GM12878 (cell line): ENCODE data around the gene CTRL. TPM values are rescaled to one million over a fixed set of nuclear protein-coding genes. Genes with fewer than 3 reads are reported as not detected.

Experiments
- BHLHE40 ChIP-seq, 2 experiments: fragments of 450-650 bp in 1 of 2; IDR thresholded peaks; 2 replicates each; pipeline ENCODE4 v1.6.1; 2011 to 2017; ENCODE audit warnings: low read depth in 2 of 2, borderline replicate concordance in 1 of 2, improper control_type of control experiment in 1 of 2, low read length in 1 of 2, mild to moderate bottlenecking in 1 of 2
- CREB1 ChIP-seq: IDR thresholded peaks from 2 replicates; pipeline ENCODE4 v1.6.1; 2012; ENCODE audit warnings: low read depth, mild to moderate bottlenecking, inconsistent platforms
- MXI1 ChIP-seq: fragments of 150-350 bp; IDR thresholded peaks from 2 replicates; pipeline ENCODE4 v1.6.1; 2011; ENCODE audit warnings: low read depth, mild to moderate bottlenecking, inconsistent platforms, low read length, improper control_type of control experiment
- MYB ChIP-seq: fragments of 150-350 bp; IDR thresholded peaks from 2 replicates; pipeline ENCODE4 v1.6.1; 2014; ENCODE audit warnings: mild to moderate bottlenecking, low read depth, low read length, borderline replicate concordance
- ZBED1 ChIP-seq: IDR thresholded peaks from 2 replicates; pipeline ENCODE4 v1.6.1; 2016; ENCODE audit warnings: borderline replicate concordance
- polyA plus RNA-seq, 11 experiments: library from polyadenylated mRNA; depleted of rRNA in 4 of 11; unstranded in 6 of 11; stranded (reverse) in 5 of 11; fragments of >200 nt; fragmentation: Nextera tagmentation in 4 of 11; fragmentation: Illumina TruSeq in 1 of 11; extraction: Ambion mirVana in 4 of 11; extraction: Trizol in 1 of 11; gene quantifications; 1 replicate in 1 of 11; 2 replicates in 10 of 11; pipeline versions ENCODE4 v1.2.1 to v1.2.3, GENCODE V29; 2011 to 2016; ENCODE audit warnings: inconsistent platforms in 2 of 11, missing spikeins in 2 of 11, low read depth in 1 of 11
- total RNA-seq, 4 experiments: library from RNA; depleted of rRNA in 3 of 4; stranded (reverse); fragments of >200 nt in 3 of 4; fragmentation: Illumina TruSeq in 1 of 4; extraction: Trizol in 1 of 4; gene quantifications; 2 replicates each; pipeline versions ENCODE4 v1.2.1 to v1.2.3, GENCODE V29; 2013 to 2021
- TF ChIP-seq, protein P1 (sequence below): IDR thresholded peaks from 2 replicates; pipeline ENCODE4 v1.6.1; 2012; ENCODE audit warnings: low read depth, low read length, improper control_type of control experiment
- TF ChIP-seq, protein P2 (sequence below): fragments of 450-650 bp; IDR thresholded peaks from 2 replicates; pipeline ENCODE4 v1.6.1; 2017; ENCODE audit warnings: mild to moderate bottlenecking, low read depth, inconsistent platforms; ENCODE audit not compliant: poor library complexity, severe bottlenecking

CTRL gene
- total and polyA plus RNA-seq, 10 of the 15 experiments (the other 5 are each of a cell fraction or from before 2014, with no cell fraction given), result 1.1 to 4.9 (median 2.6) TPM

- TF ChIP-seq, protein P1, sequence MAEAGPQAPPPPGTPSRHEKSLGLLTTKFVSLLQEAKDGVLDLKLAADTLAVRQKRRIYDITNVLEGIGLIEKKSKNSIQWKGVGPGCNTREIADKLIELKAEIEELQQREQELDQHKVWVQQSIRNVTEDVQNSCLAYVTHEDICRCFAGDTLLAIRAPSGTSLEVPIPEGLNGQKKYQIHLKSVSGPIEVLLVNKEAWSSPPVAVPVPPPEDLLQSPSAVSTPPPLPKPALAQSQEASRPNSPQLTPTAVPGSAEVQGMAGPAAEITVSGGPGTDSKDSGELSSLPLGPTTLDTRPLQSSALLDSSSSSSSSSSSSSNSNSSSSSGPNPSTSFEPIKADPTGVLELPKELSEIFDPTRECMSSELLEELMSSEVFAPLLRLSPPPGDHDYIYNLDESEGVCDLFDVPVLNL, result no peak
- TF ChIP-seq, protein P2, sequence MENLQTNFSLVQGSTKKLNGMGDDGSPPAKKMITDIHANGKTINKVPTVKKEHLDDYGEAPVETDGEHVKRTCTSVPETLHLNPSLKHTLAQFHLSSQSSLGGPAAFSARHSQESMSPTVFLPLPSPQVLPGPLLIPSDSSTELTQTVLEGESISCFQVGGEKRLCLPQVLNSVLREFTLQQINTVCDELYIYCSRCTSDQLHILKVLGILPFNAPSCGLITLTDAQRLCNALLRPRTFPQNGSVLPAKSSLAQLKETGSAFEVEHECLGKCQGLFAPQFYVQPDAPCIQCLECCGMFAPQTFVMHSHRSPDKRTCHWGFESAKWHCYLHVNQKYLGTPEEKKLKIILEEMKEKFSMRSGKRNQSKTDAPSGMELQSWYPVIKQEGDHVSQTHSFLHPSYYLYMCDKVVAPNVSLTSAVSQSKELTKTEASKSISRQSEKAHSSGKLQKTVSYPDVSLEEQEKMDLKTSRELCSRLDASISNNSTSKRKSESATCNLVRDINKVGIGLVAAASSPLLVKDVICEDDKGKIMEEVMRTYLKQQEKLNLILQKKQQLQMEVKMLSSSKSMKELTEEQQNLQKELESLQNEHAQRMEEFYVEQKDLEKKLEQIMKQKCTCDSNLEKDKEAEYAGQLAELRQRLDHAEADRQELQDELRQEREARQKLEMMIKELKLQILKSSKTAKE, result no peak
- peak; percentile 47; the same call in 1 of the 2 replicates for TF ChIP-seq CREB1
- TF ChIP-seq MXI1, result 0 out of 2 replicates have a peak, but pooled peaks have one; percentile 30
- peak in 1 of 2 experiments; percentile 22; a peak in 1 of 4 replicates for TF ChIP-seq BHLHE40 (IDR thresholded peaks at IDR 0.05; ENCODE audit: borderline replicate concordance in 1 of 2, low read depth in 2 of 2, low read length in 1 of 2)
- TF ChIP-seq MYB, result no peak
- no peak for TF ChIP-seq ZBED1
Observed at GRCh38 chr16:67967183-67967957, 35.7 kb upstream of the CTRL start (continued).
